GM12891 (cell line): ENCODE measurements around the gene PPIG.

ENCODE experiments used
- DNase-seq: peaks from one replicate; pipeline ENCODE4 v3.0.0; 2011; ENCODE audit warnings: low spot score; ENCODE audit not compliant: insufficient read length
- FAIRE-seq: peaks from 2 replicates; lab custom pipeline; 2011; peaks lifted over from hg19 to GRCh38; lab: Jason Lieb, UNC
- PAX5 ChIP-seq: IDR thresholded peaks from 2 replicates; pipeline ENCODE4 v1.6.1; 2011; ENCODE audit warnings: low read length, moderate library complexity, mild to moderate bottlenecking; ENCODE audit not compliant: insufficient read depth, severe bottlenecking
- POLR2A ChIP-seq: IDR thresholded peaks from 2 replicates; pipeline ENCODE4 v1.6.1; 2011; ENCODE audit warnings: low read depth, low read length, control low read depth
- POLR2AphosphoS5 ChIP-seq: IDR thresholded peaks from 2 replicates; pipeline ENCODE4 v1.6.1; 2011; ENCODE audit warnings: low read depth, low read length, control low read depth
- POU2F2 ChIP-seq: IDR thresholded peaks from 2 replicates; pipeline ENCODE4 v1.6.1; 2011; ENCODE audit warnings: low read depth, mild to moderate bottlenecking, control low read depth, low read length, moderate library complexity
- SPI1 ChIP-seq: IDR thresholded peaks from 2 replicates; pipeline ENCODE4 v1.6.1; 2011; ENCODE audit warnings: low read depth, low read length, control low read depth
- TAF1 ChIP-seq: IDR thresholded peaks from 2 replicates; pipeline ENCODE4 v1.6.1; 2011; ENCODE audit warnings: low read depth, low read length, control low read depth

The PPIG gene

GRCh38 chr2:169661265-169661664, 77.1 kb downstream of the PPIG start:
- DNase-seq (no peak), FAIRE-seq (no peak)
- no peak for TF ChIP-seq PAX5
- TF ChIP-seq TAF1: no peak
- TF ChIP-seq POLR2A: no peak
- no peak for TF ChIP-seq SPI1
- TF ChIP-seq POU2F2: no peak
- no peak for TF ChIP-seq POLR2AphosphoS5

DNA sequence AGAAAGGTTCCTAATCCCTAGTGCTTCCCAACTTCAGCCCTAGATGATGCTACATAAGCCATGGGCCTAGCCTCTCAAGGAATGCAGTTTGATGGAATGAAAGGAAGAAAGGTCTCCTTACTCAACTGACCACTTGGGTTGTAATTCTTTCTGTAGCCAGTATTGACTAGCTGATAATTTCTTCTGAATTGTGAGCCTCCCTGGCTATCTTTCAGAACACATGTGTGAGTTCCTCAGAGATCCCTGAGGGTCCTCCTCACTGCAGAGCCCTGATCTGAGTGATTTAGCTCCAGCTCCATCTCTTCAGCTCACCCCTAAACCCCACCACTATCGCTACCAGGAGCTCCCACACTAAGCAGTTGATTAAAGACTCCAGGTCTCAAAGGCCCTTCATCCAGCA, 78.6 kb downstream of the PPIG start:
- no peak for FAIRE-seq
- no peak for DNase-seq
- no peak for TF ChIP-seq POLR2AphosphoS5
- TF ChIP-seq POU2F2: no peak
- TF ChIP-seq PAX5: no peak
- no peak for TF ChIP-seq TAF1
- TF ChIP-seq POLR2A: no peak
- TF ChIP-seq SPI1: no peak

- DNase-seq (no peak), FAIRE-seq (no peak)
- TF ChIP-seq POLR2A (no peak), PAX5 (no peak)
Observed at GRCh38 chr2:169663247-169663646, 79.1 kb downstream of the PPIG start.

GRCh38 chr2:169664600-169664977, 80.4 kb downstream of the PPIG start:
- no peak for FAIRE-seq
- TF ChIP-seq POLR2A: no peak
- no peak for TF ChIP-seq POU2F2
- no peak for TF ChIP-seq TAF1
- TF ChIP-seq PAX5: no peak
- TF ChIP-seq SPI1: no peak
- TF ChIP-seq POLR2AphosphoS5: no peak
- no peak for DNase-seq

- TF ChIP-seq PAX5 (no peak), POU2F2 (no peak), POLR2AphosphoS5 (no peak), TAF1 (no peak), POLR2A (no peak), SPI1 (peak; percentile 27; the same call in 1 of the 2 replicates)
- DNase-seq (no peak), FAIRE-seq (no peak)
Observed at GRCh38 chr2:169664978-169665930, 81.1 kb downstream of the PPIG start.

GRCh38 chr2:169667583-169667982, 83.4 kb downstream of the PPIG start:
- FAIRE-seq (no peak), DNase-seq (no peak)
- no peak for TF ChIP-seq SPI1
- no peak for TF ChIP-seq TAF1
- no peak for TF ChIP-seq POU2F2
- TF ChIP-seq POLR2AphosphoS5: no peak
- no peak for TF ChIP-seq PAX5
- no peak for TF ChIP-seq POLR2A

DNA sequence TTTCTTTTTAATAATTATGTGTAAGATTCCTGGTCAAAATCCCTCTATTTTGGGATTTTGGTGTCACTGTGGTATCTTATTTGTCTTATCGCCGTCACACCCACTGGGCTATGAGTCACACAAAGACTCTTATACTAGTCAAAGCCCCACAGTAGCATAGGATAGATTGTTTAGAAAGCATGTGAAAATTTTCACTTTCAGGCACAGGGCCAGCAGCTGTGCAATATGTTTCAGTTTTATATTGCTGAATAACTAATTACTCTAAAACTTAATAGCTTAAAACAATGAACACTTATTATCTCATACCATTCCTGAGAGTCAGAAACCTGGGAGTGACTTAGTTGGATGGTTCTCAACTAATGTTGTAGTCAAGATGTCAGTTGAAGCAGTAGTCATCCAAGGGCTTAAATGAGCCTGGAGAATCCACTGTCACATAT, 86.1 kb downstream of the PPIG start:
- DNase-seq: no peak
- TF ChIP-seq POLR2AphosphoS5 (no peak), POLR2A (no peak), POU2F2 (no peak), TAF1 (no peak), SPI1 (no peak)
- FAIRE-seq: no peak

DNA sequence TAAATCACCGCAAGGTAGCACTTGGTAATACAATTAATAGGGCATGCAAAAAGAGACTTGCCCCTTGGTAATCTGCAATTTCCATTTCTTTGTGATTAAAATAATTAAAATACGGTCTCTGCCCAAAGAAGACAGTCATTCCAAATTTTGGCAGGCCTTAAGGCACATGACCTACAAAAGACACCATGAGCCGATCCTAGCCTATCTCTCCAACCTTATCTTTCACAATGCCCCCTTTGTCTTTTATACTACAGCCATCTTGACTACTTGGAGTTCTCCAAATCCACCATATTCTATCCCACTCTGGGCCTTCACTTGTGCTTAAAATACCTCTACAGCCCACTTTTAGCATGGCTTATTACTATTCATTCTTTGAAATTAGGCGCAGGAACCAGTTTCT, 86.8 kb downstream of the PPIG start:
- TF ChIP-seq POLR2A (no peak), SPI1 (no peak), PAX5 (no peak), POU2F2 (no peak), TAF1 (no peak), POLR2AphosphoS5 (no peak)
- DNase-seq: no peak

DNA sequence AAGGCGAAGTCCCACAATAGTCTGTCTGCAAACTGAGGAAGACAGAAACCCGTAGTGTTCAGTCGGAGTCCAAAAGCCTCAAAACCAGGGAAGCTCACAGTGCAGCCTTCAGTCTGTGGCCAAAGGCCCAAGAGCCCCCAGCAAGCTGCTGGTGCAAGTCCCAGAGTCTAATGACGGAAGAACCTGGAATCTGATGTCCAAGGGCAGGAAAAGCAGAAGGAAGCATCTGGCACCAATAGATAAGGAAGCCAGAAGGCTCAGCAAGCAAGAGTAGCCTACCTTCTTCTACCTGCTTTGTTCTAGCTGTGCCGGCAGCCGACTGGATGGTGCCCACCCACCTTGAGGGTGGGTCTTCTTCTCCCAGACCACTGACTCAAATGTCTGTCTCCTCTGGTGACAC, 88.3 kb downstream of the PPIG start:
- no peak for DNase-seq
- TF ChIP-seq TAF1 (no peak), PAX5 (no peak), POU2F2 (no peak), POLR2AphosphoS5 (no peak), POLR2A (no peak), SPI1 (no peak)
- no peak for FAIRE-seq

More for the DNA sequence above, 86.8 kb downstream of the PPIG start:
- FAIRE-seq: no peak

GRCh38 chr2:169673106-169673505, 89.0 kb downstream of the PPIG start:
- DNase-seq (no peak), FAIRE-seq (no peak)
- no peak for TF ChIP-seq TAF1
- TF ChIP-seq POLR2A: no peak
- no peak for TF ChIP-seq SPI1
- no peak for TF ChIP-seq POU2F2
- TF ChIP-seq POLR2AphosphoS5: no peak
- TF ChIP-seq PAX5: no peak
